Left ventricle myocardium inferior (tissue), 1 donor: ENCODE results near the gene C2orf68. TPM values are rescaled to one million over a fixed set of nuclear protein-coding genes. Genes with fewer than 3 reads are reported as not detected.

Experiments
- DNase-seq: peaks from one replicate; pipeline ENCODE4 v3.0.0-alpha.2; 2020
- H3K27ac ChIP-seq: fragments of 200-600 bp; replicated peaks from 2 replicates; pipeline ENCODE4 v1.8.0; 2021
- H3K27me3 ChIP-seq: fragments of 200-600 bp; 2 replicates; pipeline ENCODE4 v1.8.0; 2021; ENCODE audit warnings: low read depth
- H3K36me3 ChIP-seq: fragments of 200-600 bp; 2 replicates; pipeline ENCODE4 v1.8.0; 2021
- H3K4me1 ChIP-seq: fragments of 200-600 bp; 2 replicates; pipeline ENCODE4 v1.8.0; 2021
- H3K4me3 ChIP-seq: fragments of 200-600 bp; 2 replicates; pipeline ENCODE4 v1.8.0; 2021; ENCODE audit warnings: mild to moderate bottlenecking, moderate library complexity
- H3K9me3 ChIP-seq: fragments of 200-600 bp; replicated peaks from 2 replicates; pipeline ENCODE4 v1.8.0; 2021
- intact Hi-C: fragments of 100-400 bp; cut with micrococcal nuclease; formaldehyde crosslinking; loops from one replicate; pipeline ENCODE4 v1.11.0; 2022
- total RNA-seq: library from RNA; stranded (reverse); fragmentation: NEBNext Ultra II Directional; extraction: Animal tissue kit (Norgen Biotek cat#: 25700); gene quantifications from one replicate; pipeline ENCODE4 v1.2.1, GENCODE V29; 2021
- TF ChIP-seq, protein P1 (sequence below): fragments of 200-600 bp; IDR thresholded peaks from 2 replicates; pipeline ENCODE4 v1.8.0; 2021; ENCODE audit warnings: antibody characterized with exemption, mild to moderate bottlenecking, borderline replicate concordance
- donor health status: DM: no; HTN: yes; CAD: no; lungs with severe emphysema.

The C2orf68 gene
- total RNA-seq, 1 donor from 2014 or later = 25.1 TPM

DNA sequence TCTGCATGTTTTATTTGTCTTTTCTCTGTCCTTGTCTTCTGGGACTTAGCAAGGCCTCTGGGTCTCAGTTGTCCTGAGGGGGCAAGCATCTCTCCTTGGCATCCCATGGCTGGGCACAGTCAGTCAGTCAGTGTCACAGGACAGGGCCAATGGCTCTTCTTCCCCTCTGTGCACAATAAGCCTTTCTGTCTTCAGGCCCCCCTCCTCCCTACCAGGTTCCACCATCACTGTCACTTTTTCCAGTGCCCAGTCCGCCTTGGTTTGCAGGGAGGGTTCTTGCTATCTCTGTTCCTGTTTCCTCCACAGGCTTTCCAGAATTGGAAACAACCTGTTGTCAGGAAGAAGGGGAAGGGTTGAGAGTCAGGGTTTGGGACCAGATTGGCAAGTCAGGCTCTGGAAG lies 29.4 kb downstream of the C2orf68 start:
- Histone ChIP-seq H3K27me3 (no peaks in the 10 kb centered on the region), H3K9me3 (no peaks in the 10 kb centered on the region), H3K4me3 (no peak overlapping the region), H3K4me1 (peaks cover 70% of the 10 kb centered on the region), H3K36me3 (no peaks in the 10 kb centered on the region), H3K27ac (peak overlapping the region; percentile 15)
- TF ChIP-seq, protein P1, sequence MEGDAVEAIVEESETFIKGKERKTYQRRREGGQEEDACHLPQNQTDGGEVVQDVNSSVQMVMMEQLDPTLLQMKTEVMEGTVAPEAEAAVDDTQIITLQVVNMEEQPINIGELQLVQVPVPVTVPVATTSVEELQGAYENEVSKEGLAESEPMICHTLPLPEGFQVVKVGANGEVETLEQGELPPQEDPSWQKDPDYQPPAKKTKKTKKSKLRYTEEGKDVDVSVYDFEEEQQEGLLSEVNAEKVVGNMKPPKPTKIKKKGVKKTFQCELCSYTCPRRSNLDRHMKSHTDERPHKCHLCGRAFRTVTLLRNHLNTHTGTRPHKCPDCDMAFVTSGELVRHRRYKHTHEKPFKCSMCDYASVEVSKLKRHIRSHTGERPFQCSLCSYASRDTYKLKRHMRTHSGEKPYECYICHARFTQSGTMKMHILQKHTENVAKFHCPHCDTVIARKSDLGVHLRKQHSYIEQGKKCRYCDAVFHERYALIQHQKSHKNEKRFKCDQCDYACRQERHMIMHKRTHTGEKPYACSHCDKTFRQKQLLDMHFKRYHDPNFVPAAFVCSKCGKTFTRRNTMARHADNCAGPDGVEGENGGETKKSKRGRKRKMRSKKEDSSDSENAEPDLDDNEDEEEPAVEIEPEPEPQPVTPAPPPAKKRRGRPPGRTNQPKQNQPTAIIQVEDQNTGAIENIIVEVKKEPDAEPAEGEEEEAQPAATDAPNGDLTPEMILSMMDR = no peak
- intact Hi-C loops = no loop called here
- no peak for DNase-seq

DNA sequence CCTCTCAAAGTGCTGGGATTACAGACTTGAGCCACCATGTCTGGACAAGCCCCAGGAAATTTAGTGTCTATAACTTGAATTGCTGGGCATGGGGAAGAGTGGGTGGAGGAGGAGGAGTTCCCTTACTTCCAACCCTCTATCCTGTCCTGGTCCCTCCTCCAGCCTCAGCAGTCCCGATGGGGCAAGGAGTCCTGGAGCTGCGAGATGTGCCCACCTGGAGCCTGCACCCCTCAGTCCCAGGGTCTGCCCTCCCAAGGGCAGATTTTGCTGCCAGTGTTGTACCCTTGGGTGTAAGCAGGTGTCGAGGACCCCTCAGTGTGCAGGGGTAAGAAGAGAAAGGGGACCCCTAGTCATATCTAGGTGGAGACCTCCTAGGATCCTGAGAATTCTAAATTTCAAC lies 31.7 kb downstream of the C2orf68 start:
- no peak overlapping the region for H3K4me3 ChIP-seq
- no peaks in the 10 kb centered on the region for H3K9me3 ChIP-seq
- peak overlapping the region; percentile 72 for H3K27ac ChIP-seq
- DNase-seq = no peak
- intact Hi-C loops = no loop called here
- no peaks in the 10 kb centered on the region for H3K36me3 ChIP-seq
- TF ChIP-seq, protein P1 = no peak
- H3K27me3 ChIP-seq = no peaks in the 10 kb centered on the region
- H3K4me1 ChIP-seq = peaks cover 48% of the 10 kb centered on the region

DNA sequence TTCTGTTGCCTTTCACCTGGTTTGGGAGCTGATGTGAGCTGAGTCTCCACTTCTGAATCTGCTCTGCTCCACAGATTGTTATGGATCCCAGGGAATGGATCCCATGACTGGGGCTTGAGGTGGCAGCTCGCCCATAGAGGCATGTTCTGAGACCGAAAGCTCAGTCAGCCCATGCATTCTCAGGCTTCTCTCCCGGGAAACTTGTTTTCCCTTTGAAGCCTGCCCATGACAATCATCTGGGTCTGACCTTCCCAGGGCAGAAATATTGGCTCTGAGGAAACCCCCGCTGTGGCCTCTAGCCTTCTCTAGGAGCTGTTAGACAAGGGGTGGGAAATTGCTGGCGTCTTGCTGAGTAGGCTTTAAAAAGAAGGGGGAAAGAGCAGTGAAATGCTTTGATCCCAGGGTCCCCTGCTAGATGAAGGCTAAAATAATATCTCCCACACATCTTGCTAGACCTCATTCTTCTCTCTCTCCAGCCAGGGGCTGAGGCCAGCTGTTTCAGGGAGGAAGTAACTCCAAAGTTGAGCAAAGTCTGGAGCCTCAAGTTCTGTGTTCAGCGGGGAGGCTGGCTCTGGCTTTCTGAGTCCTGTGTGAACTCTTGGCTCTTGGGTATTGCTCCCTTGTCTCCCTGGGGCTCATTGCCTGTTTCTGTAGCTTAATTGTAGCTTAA lies 32.5 kb downstream of the C2orf68 start:
- peaks cover 40% of the 10 kb centered on the region for H3K4me1 ChIP-seq

DNA sequence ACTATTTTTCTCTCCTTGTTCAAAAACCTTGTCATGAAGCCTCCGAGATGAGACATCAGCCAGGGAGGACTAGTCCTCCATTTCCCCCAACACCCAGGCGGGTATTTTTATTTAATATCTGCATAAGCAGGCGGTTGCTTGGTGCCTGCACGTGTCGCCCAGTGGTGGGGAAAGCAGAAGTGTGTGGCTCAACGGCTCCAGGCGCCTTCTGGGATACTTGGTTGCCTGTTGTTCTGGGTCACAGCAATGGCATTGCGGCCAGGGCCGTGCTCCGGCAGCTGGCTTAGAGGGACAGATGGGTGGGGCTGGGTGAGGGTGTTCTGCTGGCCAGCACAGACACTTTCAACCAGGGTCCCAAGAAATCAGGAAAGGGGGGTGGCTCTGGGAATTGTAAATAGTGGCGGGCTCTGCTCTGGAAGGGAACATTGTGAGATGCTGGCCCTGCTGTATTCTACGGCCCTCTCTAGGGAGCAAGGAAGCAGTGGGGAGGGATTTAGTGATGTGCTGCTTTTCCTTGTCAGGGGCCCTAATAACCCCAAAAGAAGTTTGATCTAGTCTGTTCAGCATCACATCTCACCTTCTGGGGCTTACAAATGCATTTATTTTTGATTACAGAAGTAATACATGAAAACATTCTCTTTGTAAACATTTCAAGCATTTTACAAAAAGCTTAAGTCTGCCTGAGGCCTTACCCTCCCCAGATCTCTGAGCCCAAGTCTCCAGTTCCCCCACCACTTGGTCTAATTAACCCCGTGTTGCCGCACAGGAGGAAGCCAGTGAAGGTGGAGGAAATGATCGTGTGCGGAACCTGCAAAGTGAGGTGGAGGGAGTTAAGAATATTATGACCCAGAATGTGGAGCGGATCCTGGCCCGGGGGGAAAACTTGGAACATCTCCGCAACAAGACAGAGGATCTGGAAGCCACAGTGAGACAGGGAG lies 33.4 kb downstream of the C2orf68 start:
- TF ChIP-seq, protein P1 = no peak
- peak overlapping the region; percentile 47 for H3K4me3 ChIP-seq
- peak overlapping the region; percentile 72 for H3K27ac ChIP-seq
- H3K27me3 ChIP-seq = no peaks in the 10 kb centered on the region
- peak; percentile 56 for DNase-seq
- intact Hi-C loops = no loop called here
- peaks cover 31% of the 10 kb centered on the region for H3K4me1 ChIP-seq
- no peaks in the 10 kb centered on the region for H3K9me3 ChIP-seq
- no peaks in the 10 kb centered on the region for H3K36me3 ChIP-seq

More for the DNA sequence above, 32.5 kb downstream of the C2orf68 start:
- TF ChIP-seq, protein P1 = no peak
- intact Hi-C loops = no loop called here
- Histone ChIP-seq H3K36me3 (no peaks in the 10 kb centered on the region), H3K27ac (peak overlapping the region; percentile 72), H3K4me3 (peak overlapping the region; percentile 47), H3K9me3 (no peaks in the 10 kb centered on the region), H3K27me3 (no peaks in the 10 kb centered on the region)
- no peak for DNase-seq

DNA sequence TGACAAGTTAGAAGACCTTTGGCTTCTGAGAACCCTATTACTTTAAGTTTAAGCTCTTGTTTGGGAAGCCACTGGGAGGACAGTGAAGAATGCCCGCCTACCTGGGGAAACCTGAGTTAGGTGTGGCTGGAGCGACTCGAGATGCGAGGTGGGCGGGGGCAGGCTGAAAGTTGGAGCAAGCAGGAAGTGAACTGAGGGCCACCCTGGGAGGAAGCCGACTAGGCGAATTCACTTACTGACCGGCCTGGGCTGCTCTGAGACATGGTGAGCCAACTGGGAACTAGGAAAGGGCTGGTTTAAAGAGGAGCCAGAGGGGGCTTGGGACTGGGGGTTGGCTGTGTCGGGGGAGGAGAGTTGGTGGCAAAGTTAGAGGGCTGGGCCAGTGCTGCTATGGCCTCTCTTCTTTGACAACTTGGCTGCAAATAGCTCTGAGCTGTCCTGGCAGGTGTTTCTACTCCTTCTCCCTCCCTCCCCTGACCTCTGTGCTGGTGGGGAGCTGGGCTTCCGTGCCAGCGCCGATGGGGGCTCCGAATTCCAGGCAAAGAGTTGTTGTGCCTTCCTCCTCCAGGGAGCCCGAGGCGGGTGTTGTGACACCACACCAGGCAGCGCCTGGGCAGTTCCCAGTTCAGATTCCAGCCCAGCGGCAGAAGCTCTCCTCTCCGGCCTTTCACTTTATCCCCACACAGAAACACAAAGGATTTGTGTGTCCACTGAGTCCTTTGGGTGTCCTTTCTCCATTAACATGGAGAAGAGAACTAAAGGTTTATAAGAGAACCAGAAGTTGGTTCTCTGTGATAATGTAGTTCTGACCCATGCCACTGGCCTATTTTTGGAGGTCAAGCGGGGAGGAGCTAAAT lies 34.3 kb downstream of the C2orf68 start, which contains the start of gene VAMP8:
Gene VAMP8, plus strand, starts transcription at position 201 of the 857 bp plus-strand sequence. Its CDS starts 61 bp downstream, at position 262.
- TF ChIP-seq, protein P1 = no peak
- Histone ChIP-seq H3K4me1 (peaks cover 26% of the 10 kb centered on the region), H3K4me3 (peak within 1 kb of the TSS; percentile 47), H3K36me3 (no peaks in the 10 kb centered on the region), H3K9me3 (no peaks in the 10 kb centered on the region), H3K27me3 (no peaks in the 10 kb centered on the region), H3K27ac (peak within 1 kb of the TSS; percentile 72)
- intact Hi-C loops = no loop called here
- DNase-seq = no peak
